GM19351 (cell line): ENCODE results near the gene ANO2.

Experiments used
- ATAC-seq: cut with Tn5 transposase; IDR thresholded peaks from one replicate; pipeline ENCODE4 v1.9.1; 2021; ENCODE audit warnings: mild to moderate bottlenecking, moderate library complexity; ENCODE audit not compliant: unreplicated experiment

ANO2 gene

DNA sequence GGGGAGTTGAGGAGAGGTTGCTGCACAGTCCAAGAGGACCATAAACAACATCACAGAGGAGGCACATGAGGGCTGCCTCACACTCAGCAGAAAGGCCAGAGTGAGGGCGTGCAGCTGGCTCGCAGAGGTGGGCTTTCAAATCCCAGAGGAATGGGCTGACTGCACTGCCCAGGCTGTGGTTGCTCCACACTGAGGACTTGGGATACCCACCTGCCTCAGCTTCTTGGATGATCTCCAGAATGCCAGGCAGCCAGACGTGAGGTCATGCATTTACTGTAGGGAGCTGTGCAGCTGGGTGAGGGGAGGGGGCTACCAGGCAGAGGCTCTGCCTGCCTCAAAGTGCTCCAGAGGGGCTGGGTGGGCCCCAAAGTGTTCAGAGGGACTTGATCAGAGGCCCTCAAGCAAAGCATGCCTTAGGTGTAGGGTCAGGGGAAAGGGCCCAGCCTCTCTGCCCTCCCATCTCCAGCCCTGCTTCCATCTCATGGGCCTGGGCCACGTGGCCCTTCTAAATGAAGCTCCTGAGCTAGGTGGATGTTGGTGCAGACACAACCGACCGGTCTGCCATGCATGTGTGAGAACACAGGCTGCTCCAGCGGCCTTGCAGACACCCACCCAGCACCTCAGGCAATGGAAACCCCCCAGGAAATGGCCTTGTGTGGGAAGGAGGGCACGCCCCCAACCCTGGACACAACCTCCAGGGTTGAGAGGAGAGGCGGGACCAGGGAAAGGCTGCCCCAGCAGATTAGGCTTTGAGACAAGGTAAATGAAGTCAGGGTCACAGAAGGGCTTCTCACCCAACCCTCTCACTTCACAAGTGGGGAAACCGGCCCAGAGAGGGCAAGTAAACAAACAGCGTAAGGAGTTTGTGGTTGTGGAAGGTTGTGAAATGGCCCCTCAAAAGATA, 422.4 kb downstream of the ANO2 start:
- no peak for ATAC-seq

- ATAC-seq, result no peak
Measured at GRCh38 chr12:5521456-5522325, 423.4 kb downstream of the ANO2 start.

DNA sequence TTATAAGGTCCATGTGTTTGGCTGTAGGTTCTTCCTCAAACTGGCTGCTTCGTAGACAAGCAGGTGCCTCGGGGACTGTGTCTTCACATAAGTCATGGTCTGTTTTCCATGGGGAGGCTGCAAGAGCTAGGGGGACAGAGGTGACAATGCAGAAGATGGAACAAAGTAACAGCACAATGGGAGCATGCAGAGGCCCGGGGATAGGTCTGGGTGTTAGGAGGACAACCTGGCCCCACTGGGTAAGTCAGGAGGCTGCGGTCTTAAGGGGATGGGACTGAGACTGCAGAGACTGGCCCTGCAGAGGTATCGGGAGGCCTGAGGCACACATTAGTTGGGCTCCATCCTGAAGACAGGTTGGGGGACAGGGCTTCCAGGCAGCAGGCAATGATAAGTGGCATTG, 424.2 kb downstream of the ANO2 start:
- ATAC-seq, result no peak

GRCh38 chr12:5520037-5520436, 425.0 kb downstream of the ANO2 start:
- ATAC-seq, result no peak

- no peak for ATAC-seq
Measured at GRCh38 chr12:5518584-5519365, 426.3 kb downstream of the ANO2 start.

DNA sequence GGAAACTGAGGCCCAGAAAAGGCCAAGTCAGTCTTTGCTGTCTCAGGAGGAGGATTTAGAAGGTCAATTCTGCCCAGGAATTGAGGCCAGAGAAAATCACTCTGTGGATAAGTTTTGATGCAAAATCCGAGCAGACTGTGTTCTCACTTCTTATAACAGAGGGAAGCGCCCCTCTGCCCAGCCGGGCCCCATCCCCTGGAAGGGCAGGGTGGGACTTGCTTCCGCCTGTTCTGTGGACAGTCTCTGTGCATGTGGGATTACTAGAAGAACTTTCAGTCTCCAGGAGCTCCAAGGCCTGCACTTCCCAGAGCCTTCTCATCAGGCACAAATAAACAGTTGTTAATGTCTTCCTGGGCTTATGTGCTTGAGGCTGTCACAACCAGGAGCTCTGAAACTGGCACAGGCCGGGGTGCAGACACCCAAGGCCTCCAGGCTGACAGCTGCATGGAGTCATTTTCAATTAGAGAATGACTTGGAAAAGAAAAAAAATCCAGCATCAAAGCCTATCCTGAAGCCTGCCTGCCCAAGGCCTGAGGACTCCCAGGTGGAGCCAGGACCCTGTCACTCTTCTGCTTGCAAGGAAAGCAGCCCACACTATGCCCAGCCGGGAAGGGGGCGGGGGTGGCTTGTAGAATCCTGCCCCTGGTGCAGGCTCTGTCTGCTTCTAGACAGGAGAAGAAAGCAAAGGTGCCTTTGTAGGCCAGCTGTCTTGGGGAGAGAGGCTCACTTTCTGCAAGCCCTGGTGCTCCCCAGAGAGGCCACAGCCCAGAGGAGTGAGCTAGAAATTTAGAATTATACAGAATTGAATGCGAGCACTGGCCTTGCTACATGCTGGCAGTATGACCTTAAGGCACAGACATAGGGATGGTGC, 428.5 kb downstream of the ANO2 start:
- ATAC-seq, result no peak

DNA sequence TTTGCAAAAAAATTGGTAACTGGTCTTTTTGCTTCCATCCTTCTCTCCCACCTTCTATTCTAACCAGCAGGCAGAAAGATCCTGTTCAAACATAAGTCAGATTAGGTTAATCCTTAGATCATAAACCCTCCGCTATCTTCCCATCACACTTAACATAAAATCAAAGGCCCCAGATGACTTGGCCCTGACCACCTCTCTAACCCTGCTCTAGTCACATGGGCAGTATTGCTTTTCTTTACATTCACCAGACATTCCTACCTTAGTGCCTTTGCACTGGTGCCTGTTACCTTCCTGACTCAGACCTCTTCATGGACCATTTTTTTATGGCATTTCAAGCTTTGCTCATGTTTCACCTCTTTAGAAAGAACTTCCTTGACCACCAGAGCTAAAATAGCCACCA, 429.6 kb downstream of the ANO2 start:
- ATAC-seq, result no peak

GRCh38 chr12:5514545-5514944, 430.5 kb downstream of the ANO2 start:
- ATAC-seq, result no peak

GRCh38 chr12:5514016-5514415, 431.0 kb downstream of the ANO2 start:
- no peak for ATAC-seq

DNA sequence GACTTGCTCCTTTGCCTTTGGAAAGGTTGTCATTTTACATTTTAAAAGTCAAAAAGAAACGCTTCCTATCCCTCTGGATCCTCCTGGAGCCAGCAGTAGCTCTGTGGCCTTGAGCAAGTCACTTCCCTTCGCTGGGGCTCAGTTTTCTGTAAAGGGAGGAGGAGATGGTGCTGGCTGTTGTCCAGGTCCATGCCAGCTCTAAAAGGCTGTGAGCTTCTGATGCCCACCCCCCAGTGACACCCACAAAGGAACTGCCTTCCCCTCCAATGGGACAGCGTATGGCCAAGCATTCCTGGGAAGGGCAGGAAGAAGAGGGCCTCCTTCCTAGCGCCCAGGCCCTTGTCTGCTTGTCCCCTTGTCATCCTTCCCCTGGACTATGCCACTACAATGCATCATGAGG, 431.7 kb downstream of the ANO2 start:
- ATAC-seq, result no peak
